Gastroesophageal sphincter (tissue), 3 donors: Measurements from ENCODE around the gene ROCK2.

Experiments used
- POLR2A ChIP-seq, 2 donors: fragments of 450-650 bp; IDR thresholded peaks; one replicate each; pipeline ENCODE4 v1.6.1; 2017; ENCODE audit warnings: antibody characterized with exemption in 2 of 2, mild to moderate bottlenecking in 2 of 2, moderate library complexity in 1 of 2
- POLR2AphosphoS5 ChIP-seq: sonication (generic); formaldehyde crosslinking; IDR thresholded peaks from one replicate; pipeline ENCODE4 v1.6.1; 2017; ENCODE audit warnings: antibody characterized with exemption
- TF ChIP-seq, protein P1 (sequence below), 4 experiments: fragments of 200-600 bp in 2 of 4; fragments of 450-650 bp in 2 of 4; sonication (generic) in 1 of 4; IDR thresholded peaks; one replicate each; pipeline ENCODE4 v1.5.1; 2017 to 2019; ENCODE audit warnings: antibody characterized with exemption in 4 of 4, mild to moderate bottlenecking in 2 of 4, moderate library complexity in 2 of 4

DNA sequence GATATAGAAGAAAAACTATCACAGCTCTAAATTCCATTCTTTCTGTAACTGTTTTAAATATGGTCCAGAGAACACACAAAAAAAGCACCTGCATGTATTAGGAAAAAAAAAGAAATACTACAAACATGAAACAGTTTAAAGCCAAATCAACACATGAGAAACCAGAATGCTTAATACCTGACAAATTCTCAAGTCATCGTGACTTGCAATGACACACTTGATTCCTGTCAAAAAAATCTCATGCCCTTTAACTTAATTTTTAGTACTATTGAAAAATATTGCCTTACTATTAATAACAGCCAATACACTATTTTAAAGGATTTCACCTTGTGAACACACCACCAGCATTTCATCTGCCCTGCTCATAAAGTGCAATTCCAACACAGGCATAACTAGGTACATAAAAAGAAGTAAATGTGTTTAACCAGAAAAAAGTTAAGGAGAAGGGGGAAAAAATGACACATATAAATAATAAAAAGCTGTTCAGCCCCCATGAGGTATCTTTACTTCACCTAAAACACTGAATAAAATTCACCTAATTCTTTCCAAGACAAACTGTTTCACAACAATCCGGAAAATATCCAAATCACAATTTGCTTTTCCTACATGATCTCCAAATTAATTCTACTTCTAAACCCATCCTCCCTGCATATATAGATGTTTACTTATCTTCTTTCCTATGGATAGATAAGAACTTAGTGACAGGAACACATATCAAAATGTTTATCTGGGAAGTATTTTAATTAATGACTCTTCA, 10.8 kb downstream of the ROCK2 start:
- TF ChIP-seq POLR2A (IDR thresholded peaks at IDR 0.05) (no peak), POLR2AphosphoS5 (no peak)
- TF ChIP-seq, protein P1, sequence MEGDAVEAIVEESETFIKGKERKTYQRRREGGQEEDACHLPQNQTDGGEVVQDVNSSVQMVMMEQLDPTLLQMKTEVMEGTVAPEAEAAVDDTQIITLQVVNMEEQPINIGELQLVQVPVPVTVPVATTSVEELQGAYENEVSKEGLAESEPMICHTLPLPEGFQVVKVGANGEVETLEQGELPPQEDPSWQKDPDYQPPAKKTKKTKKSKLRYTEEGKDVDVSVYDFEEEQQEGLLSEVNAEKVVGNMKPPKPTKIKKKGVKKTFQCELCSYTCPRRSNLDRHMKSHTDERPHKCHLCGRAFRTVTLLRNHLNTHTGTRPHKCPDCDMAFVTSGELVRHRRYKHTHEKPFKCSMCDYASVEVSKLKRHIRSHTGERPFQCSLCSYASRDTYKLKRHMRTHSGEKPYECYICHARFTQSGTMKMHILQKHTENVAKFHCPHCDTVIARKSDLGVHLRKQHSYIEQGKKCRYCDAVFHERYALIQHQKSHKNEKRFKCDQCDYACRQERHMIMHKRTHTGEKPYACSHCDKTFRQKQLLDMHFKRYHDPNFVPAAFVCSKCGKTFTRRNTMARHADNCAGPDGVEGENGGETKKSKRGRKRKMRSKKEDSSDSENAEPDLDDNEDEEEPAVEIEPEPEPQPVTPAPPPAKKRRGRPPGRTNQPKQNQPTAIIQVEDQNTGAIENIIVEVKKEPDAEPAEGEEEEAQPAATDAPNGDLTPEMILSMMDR (IDR thresholded peaks at IDR 0.05) = no peak
